ENCODE data around the gene NR1H4.
A peak's percentile ranks its signal among the peaks of the same experiment; 100 is the strongest.
"Not testable (repeated sequence)": the region's sequence is repeated elsewhere in the genome, so short reads cannot be mapped to it uniquely, and the experiment has no call there.

NR1H4 gene

GRCh38 chr12:100473716-100474150 is at the start of gene NR1H4:
Gene NR1H4, plus strand, starts transcription at chr12:100473866. Its CDS starts 19,458 bp downstream, at chr12:100493324.
- peak; percentile 99 for DNase-seq
- in situ Hi-C loops (cut with HindIII; ENCODE audit: low pct_ligation_motif_present, low pct_unique_long_range_greater_than_20kb, low sequenced_read_pairs), result no loop called here

GRCh38 chr12:100426145-100426544 is 47.5 kb upstream of the NR1H4 start:
- DNase-seq, result no peak
- in situ Hi-C loops (cut with HindIII; ENCODE audit: low pct_ligation_motif_present, low pct_unique_long_range_greater_than_20kb, low sequenced_read_pairs), result no loop called here

GRCh38 chr12:100427078-100427477 is 46.6 kb upstream of the NR1H4 start:
- DNase-seq, result peak; percentile 91
- in situ Hi-C loops (cut with HindIII; ENCODE audit: low pct_ligation_motif_present, low pct_unique_long_range_greater_than_20kb, low sequenced_read_pairs), result no loop called here

- in situ Hi-C loops (cut with HindIII; ENCODE audit: low pct_ligation_motif_present, low pct_unique_long_range_greater_than_20kb, low sequenced_read_pairs); DNase-seq: not testable (repeated sequence)
Observed at GRCh38 chr12:100430251-100430650, 43.4 kb upstream of the NR1H4 start.

GRCh38 chr12:100433701-100434100 is 40.0 kb upstream of the NR1H4 start:
- DNase-seq, result no peak
- in situ Hi-C loops (cut with HindIII; ENCODE audit: low pct_ligation_motif_present, low pct_unique_long_range_greater_than_20kb, low sequenced_read_pairs), result no loop called here

DNA sequence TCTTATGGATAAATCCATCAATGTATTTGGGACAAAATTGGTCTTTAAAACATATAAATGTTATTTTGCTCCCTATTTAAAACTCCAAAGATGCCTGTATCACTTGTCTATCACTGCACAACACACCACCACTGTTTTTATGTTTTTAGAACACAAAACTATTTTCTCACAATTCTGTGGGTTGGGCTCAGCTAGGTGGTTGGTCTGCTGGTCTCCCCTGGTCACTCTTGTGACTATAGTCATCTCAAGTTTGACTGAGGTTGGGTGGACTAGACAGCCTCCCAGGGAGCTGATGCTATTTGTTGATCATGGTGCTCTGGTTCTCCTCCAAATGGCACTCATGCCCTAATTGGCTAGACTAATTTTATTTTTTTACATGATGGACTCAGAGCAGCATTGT is 39.5 kb upstream of the NR1H4 start:
- no peak for DNase-seq
- in situ Hi-C loops (cut with HindIII; ENCODE audit: low pct_ligation_motif_present, low pct_unique_long_range_greater_than_20kb, low sequenced_read_pairs), result no loop called here

GRCh38 chr12:100435957-100436356 is 37.7 kb upstream of the NR1H4 start:
- in situ Hi-C loops (cut with HindIII; ENCODE audit: low pct_ligation_motif_present, low pct_unique_long_range_greater_than_20kb, low sequenced_read_pairs), result no loop called here
- no peak for DNase-seq

GRCh38 chr12:100437038-100437841 is 36.4 kb upstream of the NR1H4 start:
- in situ Hi-C loops (cut with HindIII; ENCODE audit: low pct_ligation_motif_present, low pct_unique_long_range_greater_than_20kb, low sequenced_read_pairs), result no loop called here
- no peak for DNase-seq

DNA sequence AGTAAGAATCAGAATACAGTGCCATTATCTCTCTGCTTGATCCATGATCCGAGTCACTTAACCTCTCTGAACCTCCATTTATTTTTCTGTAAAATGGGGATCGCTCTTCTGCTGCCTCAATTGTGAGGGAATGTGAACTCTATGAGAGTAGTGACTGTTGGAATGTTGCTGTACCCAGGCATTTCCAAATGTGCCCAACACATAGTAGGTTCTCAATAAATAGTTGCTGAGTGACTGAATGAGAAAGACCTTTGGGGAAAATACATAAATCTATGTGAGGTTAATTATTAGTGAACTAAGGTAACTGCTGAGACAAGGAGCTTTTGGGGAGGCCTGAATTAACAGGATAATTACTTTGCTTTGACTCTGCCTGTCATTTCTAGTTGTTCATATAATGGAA is 33.9 kb upstream of the NR1H4 start:
- in situ Hi-C loops (cut with HindIII; ENCODE audit: low pct_ligation_motif_present, low pct_unique_long_range_greater_than_20kb, low sequenced_read_pairs), result no loop called here
- no peak for DNase-seq

- in situ Hi-C loops (cut with HindIII; ENCODE audit: low pct_ligation_motif_present, low pct_unique_long_range_greater_than_20kb, low sequenced_read_pairs), result no loop called here
- DNase-seq, result no peak
Observed at GRCh38 chr12:100442403-100442802, 31.3 kb upstream of the NR1H4 start.

- in situ Hi-C loops (cut with HindIII; ENCODE audit: low pct_ligation_motif_present, low pct_unique_long_range_greater_than_20kb, low sequenced_read_pairs), result no loop called here
- no peak for DNase-seq
Observed at GRCh38 chr12:100443434-100443833, 30.2 kb upstream of the NR1H4 start.

DNA sequence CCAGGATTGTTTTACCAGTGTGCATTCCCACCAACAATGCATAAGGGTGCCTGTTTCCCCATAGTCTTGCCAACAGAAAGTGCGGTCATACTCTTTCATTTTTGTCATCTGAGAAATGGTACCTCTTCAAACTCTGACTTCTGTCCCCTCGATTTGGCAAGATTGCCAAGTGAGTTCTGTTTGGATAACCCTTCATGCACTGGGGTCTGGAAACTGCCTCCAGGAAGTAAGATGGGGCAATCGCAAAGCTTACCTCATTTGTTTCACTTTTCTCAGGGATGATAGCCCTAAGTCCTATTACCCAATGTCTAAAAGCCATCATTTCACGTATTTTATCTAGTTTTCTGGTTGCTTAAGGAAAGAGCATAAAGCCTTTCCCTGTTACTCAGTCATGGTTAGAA is 28.6 kb upstream of the NR1H4 start:
- in situ Hi-C loops (cut with HindIII; ENCODE audit: low pct_ligation_motif_present, low pct_unique_long_range_greater_than_20kb, low sequenced_read_pairs), result no loop called here
- no peak for DNase-seq

GRCh38 chr12:100447381-100447780 is 26.3 kb upstream of the NR1H4 start:
- no peak for DNase-seq
- in situ Hi-C loops (cut with HindIII; ENCODE audit: low pct_ligation_motif_present, low pct_unique_long_range_greater_than_20kb, low sequenced_read_pairs), result no loop called here

- in situ Hi-C loops (cut with HindIII; ENCODE audit: low pct_ligation_motif_present, low pct_unique_long_range_greater_than_20kb, low sequenced_read_pairs), result no loop called here
- no peak for DNase-seq
Observed at GRCh38 chr12:100448656-100449055, 25.0 kb upstream of the NR1H4 start.

DNA sequence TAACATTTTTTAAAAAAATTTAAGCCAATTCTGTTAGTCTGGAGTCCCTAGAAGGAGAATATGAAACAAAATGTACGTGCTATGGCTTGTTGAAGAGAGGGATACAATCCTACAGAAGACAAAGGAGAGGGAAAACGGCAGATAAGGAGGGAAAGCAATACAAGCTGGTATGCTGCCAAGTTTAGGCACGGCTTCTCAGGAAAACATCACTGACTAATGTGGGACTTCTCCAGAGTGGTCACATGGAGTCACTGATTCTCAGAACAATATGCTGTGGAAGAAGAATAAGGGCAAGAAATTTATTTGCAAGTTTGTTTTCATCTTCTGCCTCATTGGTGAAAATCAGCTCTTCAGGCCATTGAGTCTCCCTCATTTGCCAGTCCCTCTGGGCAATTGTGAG is 22.9 kb upstream of the NR1H4 start:
- in situ Hi-C loops (cut with HindIII; ENCODE audit: low pct_ligation_motif_present, low pct_unique_long_range_greater_than_20kb, low sequenced_read_pairs), result no loop called here
- no peak for DNase-seq

- in situ Hi-C loops (cut with HindIII; ENCODE audit: low pct_ligation_motif_present, low pct_unique_long_range_greater_than_20kb, low sequenced_read_pairs), result no loop called here
Observed at GRCh38 chr12:100453951-100454350, 19.7 kb upstream of the NR1H4 start.

GRCh38 chr12:100455896-100456295 is 17.8 kb upstream of the NR1H4 start:
- no peak for DNase-seq
- in situ Hi-C loops (cut with HindIII; ENCODE audit: low pct_ligation_motif_present, low pct_unique_long_range_greater_than_20kb, low sequenced_read_pairs), result no loop called here

More at GRCh38 chr12:100453951-100454350, 19.7 kb upstream of the NR1H4 start:
- DNase-seq, result no peak

DNA sequence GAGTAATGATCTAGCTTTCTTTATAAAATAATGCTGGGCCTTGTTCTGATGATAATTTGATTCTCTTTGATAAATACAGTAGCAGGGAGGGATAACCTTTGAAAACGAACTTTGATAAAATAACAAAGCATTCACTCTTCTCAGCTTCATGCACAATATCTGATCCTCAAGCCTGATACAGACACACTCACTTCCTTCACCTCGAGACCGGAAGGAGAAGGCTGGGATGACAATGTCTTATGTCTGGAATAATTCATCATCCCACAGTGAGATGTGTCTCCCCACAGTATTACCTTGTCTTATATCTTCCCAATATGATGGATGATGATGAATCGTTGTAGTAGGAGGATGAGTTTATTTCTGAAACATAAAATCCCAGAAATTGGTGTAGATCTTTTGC is 15.5 kb upstream of the NR1H4 start:
- in situ Hi-C loops (cut with HindIII; ENCODE audit: low pct_ligation_motif_present, low pct_unique_long_range_greater_than_20kb, low sequenced_read_pairs), result no loop called here
- DNase-seq, result no peak

DNA sequence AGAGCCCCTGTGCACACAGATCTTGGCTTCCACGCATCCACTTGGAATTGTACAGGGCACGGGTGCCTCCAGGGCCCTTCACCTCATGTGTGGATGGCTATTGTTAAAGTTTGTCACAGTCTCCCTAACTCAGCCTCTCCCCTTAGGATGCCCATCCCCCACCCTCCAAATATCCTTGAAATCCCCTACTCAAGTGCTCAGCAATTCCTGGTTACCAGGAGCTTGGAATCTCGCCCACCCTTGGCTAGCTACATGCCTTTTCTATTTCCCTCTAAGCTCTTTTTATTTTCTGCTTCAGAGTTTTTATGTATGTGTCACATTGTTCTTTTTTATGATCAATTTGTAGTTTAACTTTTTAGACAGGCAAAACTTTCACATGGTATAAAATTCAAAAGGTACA is 13.0 kb upstream of the NR1H4 start:
- no peak for DNase-seq
- in situ Hi-C loops (cut with HindIII; ENCODE audit: low pct_ligation_motif_present, low pct_unique_long_range_greater_than_20kb, low sequenced_read_pairs), result no loop called here

GRCh38 chr12:100461330-100461973 is 12.2 kb upstream of the NR1H4 start:
- DNase-seq, result no peak
- in situ Hi-C loops (cut with HindIII; ENCODE audit: low pct_ligation_motif_present, low pct_unique_long_range_greater_than_20kb, low sequenced_read_pairs), result no loop called here

Measured in ACHN (cell line).